Measurements from ENCODE around the gene CATSPERD.

The CATSPERD gene

GRCh38 chr19:5784581-5785147 lies 64.2 kb downstream of the CATSPERD start, which contains the start of gene PRR22:
TSS of gene PRR22 (minus strand) at chr19:5784746. CDS start at chr19:5784660, 86 bp downstream.
- TF ChIP-seq POLR2A (IDR thresholded peaks at IDR 0.05; ENCODE audit: low read depth, low read length), result no peak
- TF ChIP-seq TAF1 (IDR thresholded peaks at IDR 0.05; ENCODE audit: borderline replicate concordance, low read depth, low read length), result no peak
- no peak for TF ChIP-seq POLR2AphosphoS5 (IDR thresholded peaks at IDR 0.05; ENCODE audit: low read depth, low read length)
- FAIRE-seq (no peak), DNase-seq (ENCODE audit: insufficient read length) (no peak)

DNA sequence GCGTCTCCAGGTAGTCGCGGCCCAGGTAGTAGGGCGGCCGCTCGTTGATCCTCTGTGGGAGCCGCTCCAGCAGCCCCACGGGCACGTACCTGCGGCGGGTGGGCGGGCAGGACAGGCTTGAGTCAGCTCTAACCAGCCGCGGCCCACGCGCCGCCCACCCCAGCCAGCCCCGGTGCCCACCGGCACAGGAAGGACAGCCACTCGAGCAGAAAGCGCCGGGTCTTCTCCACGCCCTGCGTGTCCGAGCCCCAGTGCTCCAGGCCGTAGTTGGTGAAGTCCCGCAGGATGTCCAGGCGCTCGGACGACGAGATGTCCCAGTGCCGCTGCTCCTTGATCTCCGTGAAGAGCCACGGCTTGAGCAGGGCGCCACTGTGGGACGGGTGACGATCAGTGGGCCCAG lies 65.0 kb downstream of the CATSPERD start:
- no peak for FAIRE-seq
- TF ChIP-seq POLR2AphosphoS5 (IDR thresholded peaks at IDR 0.05; ENCODE audit: low read depth, low read length) (no peak), POLR2A (IDR thresholded peaks at IDR 0.05; ENCODE audit: low read depth, low read length) (no peak), TAF1 (IDR thresholded peaks at IDR 0.05; ENCODE audit: borderline replicate concordance, low read depth, low read length) (no peak)
- no peak for DNase-seq (ENCODE audit: insufficient read length)

GRCh38 chr19:5786593-5787408 lies 66.4 kb downstream of the CATSPERD start:
- TF ChIP-seq POLR2A (IDR thresholded peaks at IDR 0.05; ENCODE audit: low read depth, low read length), result no peak; the same call in 1 of the 2 replicates
- TF ChIP-seq TAF1 (IDR thresholded peaks at IDR 0.05; ENCODE audit: borderline replicate concordance, low read depth, low read length), result no peak
- TF ChIP-seq POLR2AphosphoS5 (IDR thresholded peaks at IDR 0.05; ENCODE audit: low read depth, low read length), result no peak
- FAIRE-seq, result no peak
- DNase-seq (ENCODE audit: insufficient read length), result no peak

DNA sequence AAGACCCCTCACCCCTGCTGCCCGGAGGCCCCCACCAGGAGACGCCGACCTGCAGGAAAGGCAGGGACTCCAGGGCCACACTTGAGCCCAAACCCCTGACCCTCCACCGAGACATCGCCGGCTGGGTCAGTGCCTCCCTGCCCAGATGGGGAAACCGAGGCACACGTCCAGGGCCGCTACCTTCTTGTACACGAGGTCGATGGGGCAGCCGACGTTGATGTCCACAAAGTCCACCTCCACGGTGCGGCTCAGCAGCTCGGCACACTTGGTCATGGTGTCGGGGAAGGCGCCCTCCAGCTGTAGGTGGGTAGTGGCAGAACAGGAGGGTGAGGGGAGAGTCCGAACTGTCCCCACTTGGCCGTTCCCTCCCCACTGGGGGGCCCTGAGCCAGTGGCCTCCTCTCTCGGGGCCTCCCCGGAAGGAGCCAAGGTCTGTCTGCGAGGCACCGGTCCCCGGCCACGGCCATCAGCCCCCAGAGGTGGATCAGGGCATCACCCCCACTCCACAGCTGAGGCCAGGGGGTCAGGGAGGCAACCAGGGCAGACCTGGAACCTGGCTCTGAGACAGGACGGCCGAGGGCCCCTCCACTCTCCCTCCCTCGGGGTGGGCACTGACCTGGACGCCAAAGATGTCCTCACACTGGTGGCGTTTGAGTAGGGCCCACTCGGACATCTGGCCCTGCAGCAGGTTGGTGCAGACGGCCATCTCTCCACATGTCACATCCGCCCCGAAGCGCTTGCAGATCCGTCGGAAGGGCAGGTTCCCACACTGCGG lies 67.2 kb downstream of the CATSPERD start:
- DNase-seq (ENCODE audit: insufficient read length) (no peak), FAIRE-seq (no peak)
- TF ChIP-seq POLR2AphosphoS5 (IDR thresholded peaks at IDR 0.05; ENCODE audit: low read depth, low read length), result 0 out of 2 replicates have a peak, but pooled peaks have one; percentile 14
- no peak; the same call in 1 of the 2 replicates for TF ChIP-seq POLR2A (IDR thresholded peaks at IDR 0.05; ENCODE audit: low read depth, low read length)

GRCh38 chr19:5788422-5788821 lies 68.0 kb downstream of the CATSPERD start:
- no peak for TF ChIP-seq TAF1 (IDR thresholded peaks at IDR 0.05; ENCODE audit: borderline replicate concordance, low read depth, low read length)
- no peak; the same call in 1 of the 2 replicates for TF ChIP-seq POLR2A (IDR thresholded peaks at IDR 0.05; ENCODE audit: low read depth, low read length)
- no peak for TF ChIP-seq POLR2AphosphoS5 (IDR thresholded peaks at IDR 0.05; ENCODE audit: low read depth, low read length)
- FAIRE-seq (no peak), DNase-seq (ENCODE audit: insufficient read length) (no peak)

GRCh38 chr19:5789351-5789761 lies 68.9 kb downstream of the CATSPERD start:
- DNase-seq (ENCODE audit: insufficient read length) (no peak), FAIRE-seq (no peak)
- TF ChIP-seq POLR2A (IDR thresholded peaks at IDR 0.05; ENCODE audit: low read depth, low read length) (no peak), POLR2AphosphoS5 (IDR thresholded peaks at IDR 0.05; ENCODE audit: low read depth, low read length) (no peak), TAF1 (IDR thresholded peaks at IDR 0.05; ENCODE audit: borderline replicate concordance, low read depth, low read length) (no peak)

- no peak for DNase-seq (ENCODE audit: insufficient read length)
- FAIRE-seq, result no peak
- no peak for TF ChIP-seq POLR2A (IDR thresholded peaks at IDR 0.05; ENCODE audit: low read depth, low read length)
- TF ChIP-seq TAF1 (IDR thresholded peaks at IDR 0.05; ENCODE audit: borderline replicate concordance, low read depth, low read length), result no peak
- TF ChIP-seq POLR2AphosphoS5 (IDR thresholded peaks at IDR 0.05; ENCODE audit: low read depth, low read length), result no peak
Measured at GRCh38 chr19:5789886-5790558, 69.6 kb downstream of the CATSPERD start.

- DNase-seq (ENCODE audit: insufficient read length), result peak; percentile 99
- peak; percentile 100 for FAIRE-seq
- TF ChIP-seq TAF1 (IDR thresholded peaks at IDR 0.05; ENCODE audit: borderline replicate concordance, low read depth, low read length) (peak; percentile 88), POLR2A (IDR thresholded peaks at IDR 0.05; ENCODE audit: low read depth, low read length) (peak; percentile 91), POLR2AphosphoS5 (IDR thresholded peaks at IDR 0.05; ENCODE audit: low read depth, low read length) (peak; percentile 92)
Measured at GRCh38 chr19:5790559-5791520, 70.4 kb downstream of the CATSPERD start, which contains the start of gene DUS3L. TSS of gene DUS3L (minus strand) at chr19:5791163. CDS start at chr19:5791141, 22 bp downstream.

DNA sequence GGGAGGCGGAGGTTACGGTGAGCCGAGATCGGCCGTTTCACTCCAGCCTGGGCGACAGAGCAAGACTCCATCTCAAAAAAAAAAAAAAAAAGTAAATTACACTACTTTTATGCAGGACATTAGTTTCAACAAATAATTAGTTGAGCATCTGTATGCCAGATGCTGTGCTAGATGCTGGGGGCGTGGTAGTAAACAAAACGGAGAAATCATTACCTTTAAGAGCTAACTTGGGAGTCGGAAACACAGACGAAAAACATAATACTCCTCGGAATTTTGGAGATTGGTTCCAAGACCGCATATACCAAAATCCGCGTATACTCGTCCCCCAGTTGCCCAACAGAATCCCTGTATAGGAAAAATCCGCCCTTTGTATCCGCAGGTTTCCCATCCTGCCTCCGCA lies 71.8 kb downstream of the CATSPERD start:
- no peak for DNase-seq (ENCODE audit: insufficient read length)
- no peak for TF ChIP-seq TAF1 (IDR thresholded peaks at IDR 0.05; ENCODE audit: borderline replicate concordance, low read depth, low read length)
- no peak for TF ChIP-seq POLR2A (IDR thresholded peaks at IDR 0.05; ENCODE audit: low read depth, low read length)
- TF ChIP-seq POLR2AphosphoS5 (IDR thresholded peaks at IDR 0.05; ENCODE audit: low read depth, low read length), result no peak
- no peak for FAIRE-seq

- FAIRE-seq, result no peak
Measured at GRCh38 chr19:5793188-5793587, 72.8 kb downstream of the CATSPERD start.

More at GRCh38 chr19:5793188-5793587, 72.8 kb downstream of the CATSPERD start:
- TF ChIP-seq POLR2AphosphoS5 (IDR thresholded peaks at IDR 0.05; ENCODE audit: low read depth, low read length) (no peak), TAF1 (IDR thresholded peaks at IDR 0.05; ENCODE audit: borderline replicate concordance, low read depth, low read length) (no peak), POLR2A (IDR thresholded peaks at IDR 0.05; ENCODE audit: low read depth, low read length) (no peak)
- DNase-seq (ENCODE audit: insufficient read length), result no peak

Measured in GM12892 (cell line).